NT2/D1 (cell line): ENCODE results near the gene SRRM2.

Experiments used
- DNase-seq: peaks from one replicate; pipeline ENCODE4 v3.0.0-alpha.2; 2011; ENCODE audit warnings: low read depth, low spot score
- H3K27me3 ChIP-seq: 2 replicates; pipeline ENCODE4 v1.6.0; 2011; ENCODE audit warnings: mild to moderate bottlenecking; ENCODE audit not compliant: insufficient read length, insufficient read depth
- H3K36me3 ChIP-seq: 2 replicates; pipeline ENCODE4 v1.6.1; 2011; ENCODE audit warnings: mild to moderate bottlenecking, low read length, mixed read lengths; ENCODE audit not compliant: insufficient read depth, insufficient read length
- H3K4me1 ChIP-seq: 2 replicates; pipeline ENCODE4 v1.5.1; 2011; ENCODE audit not compliant: insufficient read depth, insufficient read length
- H3K4me3 ChIP-seq: 2 replicates; pipeline ENCODE4 v1.5.1; 2011; ENCODE audit warnings: low read depth; ENCODE audit not compliant: insufficient read length
- H3K9ac ChIP-seq: 2 replicates; pipeline ENCODE4 v1.6.0; 2011; ENCODE audit warnings: low read depth; ENCODE audit not compliant: insufficient read length
- H3K9me3 ChIP-seq: 2 replicates; pipeline ENCODE4 v1.5.1; 2011; ENCODE audit warnings: mild to moderate bottlenecking, low read length; ENCODE audit not compliant: insufficient read depth
- SUZ12 ChIP-seq: IDR thresholded peaks from 2 replicates; pipeline ENCODE4 v1.6.1; 2011; ENCODE audit not compliant: insufficient read length, insufficient read depth; ENCODE audit errors: extremely low read depth
- YY1 ChIP-seq: IDR thresholded peaks from 2 replicates; pipeline ENCODE4 v1.6.1; 2011; ENCODE audit not compliant: insufficient read length, insufficient read depth
- ZNF274 ChIP-seq: IDR thresholded peaks from 2 replicates; pipeline ENCODE4 v1.6.1; 2011; ENCODE audit warnings: mild to moderate bottlenecking, low read depth, low read length

Gene SRRM2

DNA sequence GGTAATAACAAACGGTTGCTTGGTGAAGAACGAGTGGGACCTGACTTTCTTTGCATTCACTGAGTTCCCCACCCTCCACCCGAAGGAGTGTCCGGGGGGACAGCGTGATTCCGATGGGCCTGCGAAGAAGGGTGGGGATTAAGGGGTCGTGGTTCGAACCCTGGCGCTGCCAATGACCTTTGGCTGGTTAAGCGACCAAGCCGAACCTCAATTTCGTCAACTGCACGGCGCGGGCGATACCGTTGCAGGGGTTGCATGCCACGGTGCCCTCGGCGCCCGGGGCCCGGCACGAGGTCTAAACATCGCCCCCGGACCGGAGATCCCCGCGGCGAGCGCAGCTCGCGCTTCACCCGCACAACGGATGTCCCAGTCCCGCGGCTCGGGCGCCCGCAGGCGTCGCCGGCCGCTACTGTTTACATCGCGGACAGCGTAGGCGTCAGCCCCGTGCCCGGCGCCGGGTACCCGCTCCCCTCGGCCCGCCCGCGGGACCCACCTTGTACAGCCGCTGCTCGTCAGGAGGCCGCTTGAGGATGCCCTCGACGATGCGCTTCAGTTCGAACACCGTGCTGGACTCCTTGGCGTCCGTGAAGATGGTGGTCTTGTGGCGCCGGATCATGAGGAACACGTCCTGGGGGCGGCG, 24.2 kb downstream of the SRRM2 start:
- peak overlapping the region; percentile 97 for H3K4me3 ChIP-seq
- H3K9ac ChIP-seq, result peak overlapping the region; percentile 92
- H3K4me1 ChIP-seq, result peaks cover 23% of the 10 kb centered on the region
- DNase-seq, result no peak
- no peaks in the 10 kb centered on the region for H3K9me3 ChIP-seq
- no peak for TF ChIP-seq YY1
- TF ChIP-seq ZNF274, result no peak
- TF ChIP-seq SUZ12, result no peak
- H3K36me3 ChIP-seq, result peaks cover 45% of the 10 kb centered on the region
- H3K27me3 ChIP-seq, result no peaks in the 10 kb centered on the region

DNA sequence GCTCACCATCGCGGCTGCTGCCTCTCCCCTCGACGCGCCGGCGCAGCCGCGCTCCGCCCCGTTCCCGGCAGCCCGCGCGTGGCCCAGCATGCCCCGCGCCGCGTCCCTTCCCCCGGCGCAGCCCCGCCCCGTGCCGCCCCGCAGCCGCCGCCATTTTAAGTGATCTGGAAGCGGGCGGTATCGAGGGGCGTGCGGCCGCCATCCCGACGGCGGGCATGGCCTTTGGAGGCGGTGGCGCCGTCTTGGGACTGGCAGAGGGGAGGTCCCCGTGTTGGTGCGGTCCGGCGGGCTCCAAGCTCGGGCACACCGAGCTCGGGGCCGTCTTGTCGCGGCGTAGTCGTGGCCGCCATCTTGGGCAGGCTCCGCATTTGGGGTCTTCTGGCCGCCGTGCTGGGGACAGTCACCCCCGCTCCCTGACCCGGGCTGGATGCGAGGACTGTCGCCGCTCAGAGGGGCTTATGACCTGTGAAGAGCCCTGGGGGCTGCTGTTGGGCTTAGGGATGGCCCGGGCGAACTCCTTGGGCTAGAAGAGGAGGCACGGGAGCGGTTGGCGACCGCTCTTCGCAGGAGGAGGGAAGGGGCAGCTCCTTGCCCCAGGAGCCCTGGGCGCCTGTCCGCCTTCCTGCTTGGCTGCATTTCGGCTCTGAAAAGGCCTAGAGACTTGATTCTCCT, 24.9 kb downstream of the SRRM2 start, which contains the start of gene ELOB:
Gene ELOB, minus strand, starts transcription at position 50 of the 672 bp plus-strand sequence. Its CDS starts 41 bp downstream, at position 9.
- no peak for TF ChIP-seq SUZ12
- peak; percentile 90 for TF ChIP-seq YY1
- TF ChIP-seq ZNF274, result no peak
- H3K36me3 ChIP-seq, result peaks cover 38% of the 10 kb centered on the region

DNA sequence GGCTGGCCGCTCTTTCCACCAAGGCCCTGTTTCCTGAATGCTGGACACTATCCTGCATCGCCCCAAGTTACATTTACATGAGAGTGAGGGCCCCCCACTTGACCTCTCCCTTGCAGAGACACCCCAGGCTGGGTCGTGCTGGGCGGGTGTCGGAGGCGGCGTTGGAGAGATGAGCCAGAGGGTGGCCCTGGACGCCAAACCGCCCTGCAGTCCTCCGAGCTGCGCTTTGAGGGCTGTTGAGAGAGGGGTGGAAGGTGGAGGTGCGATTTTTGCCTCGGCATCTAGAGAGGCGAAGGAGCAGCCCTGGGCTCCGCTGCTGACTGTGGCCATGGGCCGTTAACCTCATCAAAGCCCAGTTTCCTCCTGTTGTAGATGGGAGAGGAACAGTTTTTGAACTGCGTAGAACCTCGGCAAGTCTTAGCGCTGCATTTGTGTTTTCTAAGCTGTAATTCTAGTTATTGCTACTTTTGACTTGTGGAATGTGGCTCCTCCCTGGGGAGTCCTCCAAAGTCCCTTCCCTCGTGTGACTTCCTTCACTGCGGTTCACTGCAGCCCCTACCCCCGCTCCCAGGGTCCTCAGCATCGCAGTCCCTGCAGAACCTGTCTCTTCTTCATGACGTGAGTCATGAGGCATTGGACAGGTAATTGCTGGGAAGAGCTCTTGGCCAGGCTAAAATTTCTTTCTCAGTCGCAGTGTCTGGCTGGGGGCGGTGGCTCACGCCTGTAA, 25.6 kb downstream of the SRRM2 start:
- Histone ChIP-seq H3K27me3 (no peaks in the 10 kb centered on the region), H3K4me1 (peaks cover 17% of the 10 kb centered on the region), H3K9me3 (no peaks in the 10 kb centered on the region), H3K9ac (peak overlapping the region; percentile 100), H3K4me3 (peak overlapping the region; percentile 97), H3K36me3 (peaks cover 31% of the 10 kb centered on the region)
- DNase-seq, result no peak
- no peak for TF ChIP-seq YY1
- no peak for TF ChIP-seq SUZ12

More for the DNA sequence above, 24.9 kb downstream of the SRRM2 start, which contains the start of gene ELOB:
- H3K27me3 ChIP-seq, result no peaks in the 10 kb centered on the region
- DNase-seq, result peak; percentile 73
- peak within 1 kb of the TSS; percentile 100 for H3K9ac ChIP-seq
- no peaks in the 10 kb centered on the region for H3K9me3 ChIP-seq
- peak within 1 kb of the TSS; percentile 97 for H3K4me3 ChIP-seq
- H3K4me1 ChIP-seq, result peaks cover 20% of the 10 kb centered on the region

DNA sequence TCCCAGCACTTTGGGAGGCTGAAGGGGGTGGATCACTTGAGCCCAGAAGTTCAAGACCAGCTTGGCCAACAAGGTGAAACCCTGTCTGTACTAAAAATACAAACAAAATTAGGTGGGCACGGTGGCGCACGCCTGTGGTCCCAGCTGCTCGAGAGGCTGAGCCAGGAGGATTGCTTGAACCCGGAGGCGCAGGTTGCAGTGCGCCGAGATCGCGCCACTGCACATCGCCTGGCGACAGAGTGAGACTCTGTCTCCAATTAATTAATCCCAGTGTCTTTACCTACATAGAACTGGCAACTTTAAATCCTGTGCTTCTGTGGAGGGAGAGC, 26.2 kb downstream of the SRRM2 start:
- Histone ChIP-seq H3K4me1 (peaks cover 18% of the 10 kb centered on the region), H3K9ac (peak overlapping the region; percentile 100), H3K27me3 (no peaks in the 10 kb centered on the region), H3K4me3 (peak overlapping the region; percentile 97), H3K9me3 (no peaks in the 10 kb centered on the region), H3K36me3 (peaks cover 25% of the 10 kb centered on the region)
- no peak for TF ChIP-seq ZNF274
- TF ChIP-seq SUZ12, result no peak
- TF ChIP-seq YY1, result no peak
- no peak for DNase-seq

DNA sequence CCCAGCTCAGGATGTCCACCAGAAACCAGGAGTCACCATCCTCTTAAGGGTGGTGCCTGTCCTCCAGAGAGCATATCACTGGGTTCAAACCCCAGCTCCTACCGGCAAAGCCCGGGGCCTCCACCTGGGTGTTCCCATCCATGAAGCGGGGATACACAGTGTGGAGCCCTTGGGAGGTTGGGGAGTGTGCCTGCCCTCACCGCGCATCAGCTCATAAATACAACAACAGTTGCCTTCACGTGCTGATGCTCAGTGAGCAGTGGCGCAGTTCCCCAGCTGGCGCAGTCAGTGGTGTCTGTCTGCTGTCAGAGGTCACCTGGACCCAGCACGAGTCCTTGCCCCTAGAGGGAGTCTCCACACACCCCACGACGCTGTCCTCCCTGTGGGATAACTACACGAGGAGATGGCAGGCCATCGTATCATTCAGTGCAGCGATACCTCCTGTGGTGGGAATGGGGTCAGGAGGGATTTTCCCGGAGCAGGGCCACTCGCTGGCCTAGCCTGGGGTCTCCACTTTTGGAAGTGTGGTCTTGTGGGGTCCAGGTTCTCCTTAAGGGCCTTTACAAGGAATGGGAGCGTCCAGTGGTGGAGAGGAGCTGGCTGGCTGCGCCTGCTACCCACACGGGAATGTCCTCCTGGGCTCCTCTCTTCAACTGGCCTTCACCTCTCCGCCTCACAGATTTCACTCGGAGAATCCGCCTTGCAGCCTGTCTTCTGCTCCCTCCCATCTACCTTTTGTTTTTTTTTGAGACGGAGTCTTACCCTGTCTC, 26.9 kb downstream of the SRRM2 start:
- TF ChIP-seq YY1, result no peak
- no peak for TF ChIP-seq SUZ12
- TF ChIP-seq ZNF274, result no peak
- peaks cover 18% of the 10 kb centered on the region for H3K4me1 ChIP-seq
- H3K9ac ChIP-seq, result no peak overlapping the region
- DNase-seq, result no peak
- H3K9me3 ChIP-seq, result no peaks in the 10 kb centered on the region
- H3K27me3 ChIP-seq, result no peaks in the 10 kb centered on the region
- peak overlapping the region; percentile 97 for H3K4me3 ChIP-seq
- peaks cover 18% of the 10 kb centered on the region for H3K36me3 ChIP-seq

DNA sequence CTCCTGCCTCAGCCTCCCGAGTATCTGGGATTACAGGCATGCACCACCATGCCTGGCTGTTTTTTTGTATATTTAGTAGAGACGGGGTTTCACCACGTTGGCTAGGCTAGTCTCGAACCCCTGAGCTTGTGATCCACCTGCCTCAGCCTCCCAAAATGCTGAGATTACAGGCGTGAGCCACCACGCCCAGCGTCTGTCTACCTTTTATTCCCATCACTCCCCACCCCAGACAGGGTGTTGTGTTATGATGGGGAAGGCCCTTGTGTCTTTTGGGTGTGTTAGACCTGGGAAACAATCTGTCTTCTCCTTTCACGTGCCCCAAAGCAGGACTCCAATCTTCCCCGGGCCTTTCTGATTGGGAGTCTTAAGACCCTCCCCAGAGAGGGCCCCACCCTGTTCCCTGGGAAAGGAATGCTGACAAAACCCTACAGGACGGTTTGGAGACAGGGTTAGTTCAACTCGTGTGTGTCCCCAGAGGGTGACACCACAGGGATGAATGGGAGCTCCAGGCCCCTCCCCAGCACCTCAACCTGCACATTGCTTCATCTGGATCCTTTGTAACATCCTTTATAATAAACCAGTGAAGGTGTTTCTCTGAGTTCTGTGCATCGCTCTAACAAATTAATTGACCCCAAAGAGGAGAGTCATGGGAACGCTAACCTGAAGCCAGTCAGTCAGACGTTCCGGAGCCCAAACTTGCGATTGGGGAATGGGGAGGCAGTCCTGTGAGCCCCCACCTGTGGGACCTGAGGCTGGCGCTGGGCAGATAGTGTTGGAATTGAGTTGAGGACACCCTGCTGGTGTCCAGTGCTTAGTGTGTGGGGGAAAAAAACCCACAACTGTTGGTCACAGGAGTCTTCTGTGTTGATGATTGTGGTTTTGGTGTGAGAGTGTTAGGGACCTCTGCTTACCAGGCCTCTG, 27.8 kb downstream of the SRRM2 start:
- Histone ChIP-seq H3K9me3 (no peaks in the 10 kb centered on the region), H3K4me1 (peaks cover 20% of the 10 kb centered on the region), H3K4me3 (no peak overlapping the region), H3K36me3 (peaks cover 9% of the 10 kb centered on the region), H3K9ac (no peak overlapping the region), H3K27me3 (no peaks in the 10 kb centered on the region)
- TF ChIP-seq YY1 (no peak), ZNF274 (no peak), SUZ12 (no peak)
- DNase-seq, result no peak
